Effector CD8-positive, alpha-beta T cell (primary cell): ENCODE measurements around the gene NEBL.
"Not testable (repeated sequence)": the region's sequence is repeated elsewhere in the genome, so short reads cannot be mapped to it uniquely, and the experiment has no call there.

Experiments used
- DNase-seq: peaks from one replicate; lab custom pipeline; 2025; lab: John Stamatoyannopoulos, UW
- total RNA-seq, 4 experiments: gene quantifications; one replicate each; lab custom pipeline; 2026; lab: John Stamatoyannopoulos, UW

NEBL gene, protein sequence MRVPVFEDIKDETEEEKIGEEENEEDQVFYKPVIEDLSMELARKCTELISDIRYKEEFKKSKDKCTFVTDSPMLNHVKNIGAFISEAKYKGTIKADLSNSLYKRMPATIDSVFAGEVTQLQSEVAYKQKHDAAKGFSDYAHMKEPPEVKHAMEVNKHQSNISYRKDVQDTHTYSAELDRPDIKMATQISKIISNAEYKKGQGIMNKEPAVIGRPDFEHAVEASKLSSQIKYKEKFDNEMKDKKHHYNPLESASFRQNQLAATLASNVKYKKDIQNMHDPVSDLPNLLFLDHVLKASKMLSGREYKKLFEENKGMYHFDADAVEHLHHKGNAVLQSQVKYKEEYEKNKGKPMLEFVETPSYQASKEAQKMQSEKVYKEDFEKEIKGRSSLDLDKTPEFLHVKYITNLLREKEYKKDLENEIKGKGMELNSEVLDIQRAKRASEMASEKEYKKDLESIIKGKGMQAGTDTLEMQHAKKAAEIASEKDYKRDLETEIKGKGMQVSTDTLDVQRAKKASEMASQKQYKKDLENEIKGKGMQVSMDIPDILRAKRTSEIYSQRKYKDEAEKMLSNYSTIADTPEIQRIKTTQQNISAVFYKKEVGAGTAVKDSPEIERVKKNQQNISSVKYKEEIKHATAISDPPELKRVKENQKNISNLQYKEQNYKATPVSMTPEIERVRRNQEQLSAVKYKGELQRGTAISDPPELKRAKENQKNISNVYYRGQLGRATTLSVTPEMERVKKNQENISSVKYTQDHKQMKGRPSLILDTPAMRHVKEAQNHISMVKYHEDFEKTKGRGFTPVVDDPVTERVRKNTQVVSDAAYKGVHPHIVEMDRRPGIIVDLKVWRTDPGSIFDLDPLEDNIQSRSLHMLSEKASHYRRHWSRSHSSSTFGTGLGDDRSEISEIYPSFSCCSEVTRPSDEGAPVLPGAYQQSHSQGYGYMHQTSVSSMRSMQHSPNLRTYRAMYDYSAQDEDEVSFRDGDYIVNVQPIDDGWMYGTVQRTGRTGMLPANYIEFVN
- total RNA-seq = 0 to 1.1 (median 0.04) reads per million in 4 experiments

DNA sequence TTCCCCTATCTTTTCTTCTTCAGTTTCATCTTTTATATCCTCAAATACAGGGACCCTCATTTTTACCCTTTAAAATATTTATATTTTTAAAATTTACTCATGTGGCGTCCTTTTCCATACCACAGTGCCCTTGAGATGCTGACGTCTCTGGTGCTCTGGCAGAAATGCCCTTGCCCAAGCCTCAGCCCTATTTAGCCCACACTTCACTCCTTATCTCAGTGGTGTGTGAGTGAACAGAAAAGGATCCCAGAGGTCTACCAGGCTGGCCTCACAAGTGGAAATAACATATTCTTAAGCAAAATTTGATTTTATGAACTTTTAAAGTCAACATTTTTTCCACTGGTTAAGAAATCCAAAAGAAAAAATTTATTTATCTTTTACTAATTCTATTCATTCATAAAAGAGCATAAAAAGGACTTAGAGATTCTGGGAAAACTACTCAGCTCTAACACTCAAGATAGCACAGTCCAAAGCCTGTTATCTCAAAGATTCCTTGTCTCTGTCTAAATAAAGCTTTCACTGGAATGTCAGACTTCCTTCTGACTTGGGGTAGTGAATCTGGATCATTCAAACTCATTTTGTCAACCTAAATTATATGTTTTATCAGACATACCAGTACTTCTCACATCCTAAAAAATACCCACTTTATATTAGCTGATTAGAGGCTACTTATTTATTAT is at the start of gene NEBL:
Gene NEBL, minus strand, starts transcription at position 166 of the 680 bp plus-strand sequence. Its CDS starts 106 bp downstream, at position 60.
- no peak for DNase-seq

DNA sequence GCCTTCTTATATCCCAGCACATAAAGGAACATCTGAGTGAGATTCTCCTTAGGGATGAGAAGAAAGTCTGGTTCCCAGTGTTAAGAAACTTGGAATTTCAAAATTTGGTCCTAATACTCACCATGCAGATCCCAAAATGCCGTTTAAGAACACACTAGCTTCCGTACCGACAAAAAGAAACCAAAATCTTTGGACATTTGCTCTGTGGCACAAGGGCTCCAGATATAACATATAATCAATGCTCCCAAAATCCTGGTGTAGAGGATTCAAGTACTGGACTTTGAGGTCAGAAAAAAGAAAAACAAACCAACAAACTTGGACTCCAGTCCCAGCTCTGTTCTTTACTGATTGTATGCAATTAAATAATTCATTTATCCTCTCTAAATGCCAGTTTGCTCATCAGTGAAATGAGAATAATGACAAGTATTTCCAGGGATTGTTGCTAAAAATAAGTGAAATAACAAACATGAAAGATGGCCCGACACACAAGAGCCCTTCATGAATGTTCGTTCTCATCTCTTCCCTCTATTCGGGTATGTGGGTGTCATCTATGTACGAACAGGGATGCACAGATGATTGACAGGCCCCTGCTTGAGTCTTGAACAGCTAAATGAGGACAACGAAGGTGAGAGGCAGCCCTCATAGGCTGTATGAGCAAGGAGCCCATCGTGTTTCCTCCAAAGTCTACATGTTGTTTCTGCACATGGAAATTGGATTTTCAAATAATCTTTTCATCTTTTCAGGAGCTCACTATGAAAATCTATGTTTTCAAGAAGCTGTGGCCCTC is 48.6 kb upstream of the NEBL start:
- no peak for DNase-seq

DNA sequence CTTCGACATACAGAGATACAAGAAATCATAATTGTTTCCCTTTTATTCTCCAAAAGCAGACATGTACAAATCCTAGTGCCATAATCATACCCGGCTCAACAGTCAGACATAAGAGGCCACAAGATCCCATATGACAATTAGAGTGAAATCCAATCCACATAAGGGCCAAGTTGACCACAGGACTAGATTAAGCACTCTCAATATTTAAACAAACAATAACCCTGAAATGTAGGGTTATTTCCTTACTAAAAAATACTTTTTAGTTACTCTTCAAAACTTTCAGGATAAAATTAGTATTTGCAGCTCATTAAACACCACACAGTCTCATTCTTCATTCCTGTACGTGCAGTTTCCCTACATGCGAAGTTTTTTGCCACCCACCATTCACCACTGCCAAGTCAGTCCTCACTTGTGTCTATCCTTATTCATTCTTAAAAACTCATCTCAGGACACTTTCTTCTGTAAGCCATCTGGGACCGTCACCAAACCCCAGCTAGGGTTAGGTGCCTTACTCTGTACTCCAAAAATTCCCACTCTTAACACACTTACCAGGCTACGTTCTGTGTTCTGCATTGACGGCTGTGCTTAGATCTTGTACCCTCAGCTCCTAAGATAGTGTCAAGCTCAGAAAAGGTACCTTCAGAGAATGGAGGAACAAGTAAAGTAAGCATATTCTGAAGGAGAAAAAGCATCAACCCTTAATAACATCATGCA is 47.8 kb upstream of the NEBL start:
- no peak for DNase-seq

DNA sequence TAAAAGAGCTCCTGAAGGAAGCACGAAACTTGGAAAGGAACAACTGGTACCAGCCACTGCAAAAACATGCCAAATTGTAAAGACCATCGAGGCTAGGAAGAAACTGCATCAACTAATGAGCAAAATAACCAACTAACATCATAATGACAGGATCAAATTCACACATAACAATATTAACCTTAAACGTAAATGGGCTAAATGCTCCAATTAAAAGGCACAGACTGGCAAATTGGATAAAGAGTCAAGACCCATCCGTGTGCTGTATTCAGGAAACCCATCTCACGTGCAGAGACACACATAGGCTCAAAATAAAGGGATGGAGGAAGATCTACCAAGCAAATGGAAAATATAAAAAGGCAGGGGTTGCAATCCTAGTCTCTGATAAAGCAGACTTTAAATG is 42.3 kb upstream of the NEBL start:
- DNase-seq = not testable (repeated sequence)

DNA sequence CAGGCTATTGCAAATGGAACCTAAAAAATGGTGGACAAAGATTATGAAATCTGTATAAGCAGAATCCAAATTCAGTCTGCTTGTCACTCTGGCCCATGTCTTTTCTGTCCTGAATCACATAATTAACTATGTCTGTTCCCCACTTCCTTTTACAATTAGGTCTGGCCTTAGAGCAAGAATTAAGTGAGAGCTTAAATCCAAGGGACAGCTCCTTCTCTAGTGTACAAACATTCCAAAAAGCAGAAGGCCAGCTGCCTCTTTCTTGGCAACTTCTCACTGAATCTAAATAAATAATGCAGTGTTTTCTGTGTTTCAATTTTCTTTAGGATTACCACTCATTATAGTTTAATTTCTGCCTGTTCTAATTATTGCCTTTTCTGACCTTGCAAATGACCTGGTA is 39.3 kb upstream of the NEBL start:
- no peak for DNase-seq

DNA sequence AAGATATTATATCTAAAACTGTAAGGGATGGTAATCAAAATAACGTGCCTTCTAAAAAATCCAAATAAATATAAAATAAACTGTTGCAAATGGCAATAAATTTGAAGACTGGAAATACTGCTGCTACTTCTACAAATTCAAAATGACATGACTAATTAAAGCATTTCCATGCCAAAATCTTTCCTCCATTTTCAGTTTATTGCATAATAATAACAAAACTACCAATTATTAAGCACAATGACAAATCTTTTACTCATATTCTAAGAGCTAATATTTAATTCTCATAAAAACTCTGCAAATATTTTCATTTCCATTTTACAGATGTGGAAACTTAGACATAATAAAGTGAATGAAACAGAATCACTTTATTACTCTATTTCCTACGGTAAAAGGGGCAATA is 38.8 kb upstream of the NEBL start:
- no peak for DNase-seq

DNA sequence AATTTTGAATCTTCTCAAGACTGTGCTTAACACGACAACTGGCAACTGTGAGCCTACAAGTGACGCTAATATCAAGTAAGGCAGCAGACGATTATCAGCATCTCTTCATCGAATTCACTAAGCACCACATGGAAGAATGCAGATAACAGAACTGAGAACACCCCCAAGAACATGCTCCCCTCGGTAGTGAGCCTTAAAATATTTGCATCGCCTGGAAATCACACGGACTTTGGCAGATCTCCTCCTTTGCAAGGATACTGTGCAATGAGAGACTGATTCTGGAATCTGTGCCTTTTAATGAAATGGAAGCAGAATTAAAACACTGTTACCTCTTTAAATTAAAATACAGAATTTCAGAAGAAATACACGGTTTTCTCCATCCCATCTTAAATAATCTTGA is 38.2 kb upstream of the NEBL start:
- DNase-seq = no peak

DNA sequence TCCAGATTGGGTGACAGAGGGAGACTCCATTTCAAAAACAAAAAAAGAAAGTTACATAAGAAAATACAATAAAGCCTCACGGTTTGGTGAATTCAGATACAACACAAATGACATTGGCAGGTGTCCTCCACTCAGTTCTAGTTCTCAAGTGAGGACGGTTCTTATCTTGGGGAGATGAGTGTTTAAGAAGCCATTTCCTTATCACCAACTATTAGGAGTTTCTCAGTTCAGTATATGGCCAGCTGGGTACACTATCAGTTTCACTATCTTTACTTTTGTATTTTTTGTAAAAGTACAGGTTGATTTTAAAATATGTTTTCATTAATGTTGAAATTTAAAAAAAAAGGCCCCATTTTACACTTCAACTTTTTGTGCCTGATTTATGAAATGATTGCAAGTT is 36.6 kb upstream of the NEBL start:
- DNase-seq = no peak

DNA sequence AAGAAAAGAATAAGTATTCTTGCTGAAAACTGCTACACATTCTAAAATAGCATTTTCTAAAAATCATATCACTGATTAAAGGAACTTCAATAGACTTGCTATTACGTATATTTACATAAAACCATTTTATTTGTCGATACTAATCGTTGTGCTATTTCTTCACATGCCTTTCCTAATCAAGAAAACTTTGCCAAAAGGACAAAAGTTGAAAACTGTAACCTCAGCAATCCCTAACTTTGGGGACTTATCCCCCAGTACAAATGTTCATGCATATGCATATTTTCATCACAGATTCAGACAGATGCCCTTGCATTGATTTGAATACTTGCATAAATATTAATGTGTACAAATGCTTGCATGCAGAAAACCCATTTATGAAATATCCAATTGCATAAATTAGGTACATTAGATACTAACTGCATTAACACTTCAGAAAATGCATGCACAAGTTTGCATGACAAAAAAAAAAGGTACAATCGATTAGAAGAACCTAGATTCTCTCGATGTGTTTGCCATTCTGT is 35.6 kb upstream of the NEBL start:
- DNase-seq = no peak

DNA sequence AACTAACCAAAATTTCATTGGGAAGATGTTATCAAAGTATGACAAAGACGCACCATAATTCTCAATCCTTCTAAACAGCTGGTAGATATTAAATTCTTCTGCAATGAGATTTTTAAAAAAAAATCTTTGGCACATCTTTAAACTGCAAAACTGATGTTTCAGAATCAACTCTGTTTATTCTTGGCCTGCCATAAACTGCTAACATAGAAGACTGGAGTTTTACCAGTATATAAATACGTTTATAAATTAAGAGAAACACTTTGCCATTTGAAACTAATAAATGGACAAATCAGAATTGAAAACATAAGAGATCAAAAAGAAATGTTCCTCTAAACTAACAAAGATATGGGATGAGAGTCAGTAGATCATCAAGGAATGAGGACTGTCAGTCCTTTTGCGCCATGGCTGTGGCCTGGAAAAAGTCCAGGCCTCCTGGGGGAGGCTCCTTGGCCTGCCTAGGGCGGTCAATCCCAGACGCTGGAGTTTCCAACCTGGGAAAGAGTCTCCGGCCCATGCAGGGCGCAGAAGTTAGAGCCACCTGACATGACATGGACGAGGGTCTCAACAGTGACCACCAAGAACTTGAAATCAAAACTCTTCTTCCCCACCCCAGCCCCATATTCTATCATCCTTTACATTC is 34.2 kb upstream of the NEBL start:
- DNase-seq = no peak

DNA sequence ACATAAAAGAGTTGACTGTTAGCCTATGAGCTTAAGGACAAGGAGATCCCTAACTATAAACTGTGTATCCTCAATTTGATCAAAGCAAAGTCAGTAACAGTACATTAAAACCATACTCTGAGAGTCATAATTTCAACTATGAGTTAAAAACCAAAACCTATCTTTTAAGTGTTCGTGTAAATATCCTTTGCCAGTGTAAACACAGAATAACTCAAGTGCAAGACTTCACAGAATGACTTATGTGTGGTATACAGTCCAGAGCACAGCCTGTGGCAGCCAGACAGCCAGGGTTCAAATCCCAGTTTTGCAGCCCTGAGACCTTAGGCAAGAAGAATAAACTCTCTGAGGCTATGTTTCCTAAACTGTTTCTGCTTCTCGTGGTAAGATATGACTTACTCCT is 30.3 kb upstream of the NEBL start:
- no peak for DNase-seq

DNA sequence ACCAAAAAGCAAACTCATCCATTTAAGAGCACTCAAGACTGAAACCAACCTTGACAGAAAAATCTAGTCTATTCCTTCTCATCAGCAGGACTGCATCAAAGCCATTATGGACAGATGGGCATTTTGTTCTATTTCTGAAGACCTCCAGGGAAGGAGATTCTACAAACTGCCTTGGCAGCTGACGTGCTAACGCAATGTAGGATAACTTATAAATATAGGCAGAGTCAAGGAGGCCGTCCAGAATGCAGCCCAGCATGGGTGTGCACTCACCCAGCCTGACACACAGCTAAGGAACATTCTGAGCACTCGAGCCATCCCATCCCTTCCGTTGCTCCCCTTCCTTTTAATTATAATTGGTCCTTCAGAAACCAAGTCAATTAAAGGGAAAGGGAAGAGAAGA is 25.3 kb upstream of the NEBL start:
- no peak for DNase-seq

DNA sequence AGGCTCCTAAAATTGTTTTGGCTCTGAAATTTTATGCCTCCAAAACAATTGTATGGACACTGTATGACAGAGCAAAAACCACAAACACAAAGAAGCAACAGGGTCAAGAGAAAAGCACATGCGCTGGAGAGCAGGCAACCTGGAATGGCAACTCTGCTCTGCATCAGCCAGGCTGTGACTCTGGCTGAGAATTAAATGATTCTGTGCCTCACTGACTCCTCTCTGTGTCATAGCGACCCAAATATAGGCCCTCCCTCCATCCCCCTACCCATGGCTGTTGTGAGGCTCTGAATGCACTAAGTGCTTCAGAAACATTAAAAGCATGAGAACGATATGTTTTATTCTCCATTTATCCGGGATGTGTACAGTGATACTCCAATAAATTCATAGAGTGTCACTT is 24.9 kb upstream of the NEBL start:
- DNase-seq = no peak

DNA sequence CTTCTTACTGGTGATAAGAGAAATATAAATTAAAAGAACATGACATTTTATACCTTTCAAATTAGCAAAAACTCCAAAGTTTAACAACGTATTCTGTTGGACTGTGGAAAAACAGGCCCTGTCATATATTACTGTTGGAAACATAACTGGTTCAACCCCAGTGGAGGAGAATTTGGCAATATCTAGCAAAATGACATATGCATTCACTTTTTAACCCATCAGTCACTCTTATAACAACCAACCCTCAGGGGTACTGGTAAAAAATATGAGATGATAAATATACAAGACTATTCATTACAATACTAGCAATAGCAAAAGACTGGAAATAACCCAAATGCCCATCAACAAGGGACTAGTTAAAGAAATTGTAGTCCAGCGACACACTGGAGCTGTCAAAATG is 22.9 kb upstream of the NEBL start:
- DNase-seq = no peak

DNA sequence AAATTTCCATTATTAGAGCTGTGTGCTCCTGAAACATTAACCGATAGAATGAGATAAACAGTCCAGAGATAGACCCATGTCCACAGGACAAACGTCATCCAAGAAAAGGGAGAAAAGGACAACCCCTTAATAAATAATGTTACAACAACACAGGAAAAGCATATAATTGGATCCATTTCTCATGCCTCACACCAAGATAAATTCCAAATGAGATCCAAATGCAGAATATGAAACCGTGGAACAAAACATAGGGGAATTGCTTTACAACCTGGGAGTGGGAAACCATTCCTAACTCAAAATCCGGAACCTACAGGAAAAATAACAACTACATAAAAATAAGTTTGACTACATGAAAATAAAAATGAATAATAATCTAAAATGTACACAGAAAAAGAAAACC is 22.4 kb upstream of the NEBL start:
- no peak for DNase-seq

DNA sequence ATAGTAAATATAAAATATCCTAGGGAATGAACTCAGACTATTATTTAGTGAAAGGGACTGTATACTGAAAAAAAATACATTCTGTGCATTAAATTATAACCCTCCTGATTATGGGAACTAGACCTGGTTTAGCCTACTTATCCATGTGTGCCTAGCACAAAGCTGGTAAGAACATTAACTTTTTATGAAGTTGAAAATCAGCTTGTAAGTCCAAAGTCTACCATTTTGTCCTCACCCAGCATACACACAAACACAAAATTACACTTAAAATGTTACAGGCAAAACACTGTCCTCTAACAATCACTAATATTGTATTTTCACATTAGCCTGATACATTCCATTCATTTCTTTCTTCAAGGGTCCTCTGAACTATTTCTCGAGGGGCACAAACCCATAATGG is 19.9 kb upstream of the NEBL start:
- no peak for DNase-seq

DNA sequence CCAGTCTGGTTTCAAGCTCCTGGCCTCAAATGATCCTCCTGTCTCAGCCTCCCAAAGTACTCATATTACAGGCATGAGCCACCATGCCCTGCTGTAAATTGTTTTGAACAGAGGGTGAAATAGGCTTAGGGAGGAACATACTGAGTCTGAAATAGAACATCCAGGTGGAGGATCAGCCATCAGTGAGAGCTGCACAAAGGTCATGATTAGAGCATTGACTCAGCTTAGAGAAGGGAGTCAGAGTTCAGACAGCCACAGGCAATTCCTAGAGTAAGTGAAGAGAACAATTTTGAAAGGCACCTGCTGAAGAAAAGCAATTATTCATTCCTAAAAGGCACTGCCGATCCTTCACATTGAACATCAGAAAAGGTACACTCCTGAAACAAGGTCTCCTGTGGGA is 15.9 kb upstream of the NEBL start:
- DNase-seq = no peak

DNA sequence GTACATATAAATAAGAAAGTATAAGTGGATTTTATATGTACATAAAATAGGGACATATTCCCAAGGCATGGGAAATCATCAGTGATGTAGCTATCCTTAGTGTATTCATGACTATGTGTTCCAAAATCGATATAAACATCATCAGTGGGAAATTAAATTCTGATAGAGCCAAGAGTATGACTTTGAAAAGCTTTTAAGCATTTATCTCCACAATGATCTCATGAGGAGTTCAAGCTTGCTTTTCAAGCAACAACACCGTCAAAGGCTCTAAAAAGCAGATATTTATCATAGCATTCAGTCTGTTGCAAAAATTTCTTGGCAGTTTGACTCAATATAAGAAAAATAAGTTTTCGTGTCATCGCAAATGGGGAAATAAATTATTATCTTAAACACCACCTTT is 14.5 kb upstream of the NEBL start:
- no peak for DNase-seq

DNA sequence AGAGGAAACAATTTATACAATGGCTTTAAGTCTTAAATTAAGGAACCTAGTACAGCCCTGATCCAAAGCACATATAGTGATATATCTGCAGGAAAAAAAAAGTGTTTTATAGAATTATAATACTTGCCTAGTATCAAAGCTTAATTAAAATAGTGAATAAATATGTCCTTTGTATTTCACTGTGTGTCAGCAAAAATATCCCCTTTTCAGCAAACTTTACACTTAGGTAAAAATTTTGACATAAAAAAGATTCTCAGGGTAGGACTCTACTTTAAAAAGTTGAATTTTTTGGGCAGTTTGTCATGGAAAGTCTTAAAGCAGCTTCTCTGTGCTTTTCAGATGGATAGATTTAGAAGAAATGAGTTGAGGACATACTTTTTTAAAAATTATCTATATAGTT is 12.7 kb upstream of the NEBL start:
- no peak for DNase-seq

DNA sequence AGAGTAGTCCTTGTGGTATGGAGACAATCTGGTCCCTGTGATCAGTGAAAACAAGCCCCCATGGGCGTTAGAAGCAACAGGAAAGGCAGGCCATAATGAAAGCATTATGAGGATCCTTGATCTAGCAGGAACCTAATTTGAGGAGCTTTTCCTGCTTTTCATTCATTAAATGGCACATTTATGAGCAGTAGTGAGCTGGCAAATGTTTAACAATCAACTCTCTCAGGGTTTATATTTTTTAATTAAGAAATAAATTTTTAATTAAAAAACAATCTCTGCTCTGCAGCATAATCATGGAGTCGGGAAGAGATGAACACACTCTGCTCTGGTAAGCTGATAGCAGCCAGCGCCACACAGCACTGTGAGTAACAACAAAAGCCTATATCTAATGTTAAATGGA is 11.3 kb upstream of the NEBL start:
- DNase-seq = no peak
